ENCODE measurements around the gene VASH1. TPM values are rescaled to one million over a fixed set of nuclear protein-coding genes. Genes with fewer than 3 reads are reported as not detected.
A peak's percentile ranks its signal among the peaks of the same experiment; 100 is the strongest.

The VASH1 gene
- total and polyA plus RNA-seq, 2 of the 13 experiments (the other 11 are each of a cell fraction or from before 2014, with no cell fraction given): 0.11 to 0.24 TPM

GRCh38 chr14:76812422-76813383 lies 51.4 kb downstream of the VASH1 start, which contains the start of gene ANGEL1 (continued):
- TF ChIP-seq TOPORS (CRISPR knock-in tag; IDR thresholded peaks at IDR 0.05) (peak; percentile 58; the same call in 1 of the 2 replicates), REXO4 (CRISPR knock-in tag; IDR thresholded peaks at IDR 0.05; ENCODE audit: borderline replicate concordance) (no peak), NCOA2 (CRISPR knock-in tag; IDR thresholded peaks at IDR 0.05) (no peak), SP140L (CRISPR knock-in tag; IDR thresholded peaks at IDR 0.05; ENCODE audit: borderline replicate concordance) (0 out of 2 replicates have a peak, but pooled peaks have one; percentile 5), ZKSCAN5 (CRISPR knock-in tag; IDR thresholded peaks at IDR 0.05) (no peak), KIAA2018 (CRISPR knock-in tag; IDR thresholded peaks at IDR 0.05; ENCODE audit: borderline replicate concordance) (peak; percentile 51; the same call in 1 of the 2 replicates), THAP7 (CRISPR knock-in tag; IDR thresholded peaks at IDR 0.05) (peak; percentile 98), NFE2 (CRISPR knock-in tag; IDR thresholded peaks at IDR 0.05) (no peak), MBD4 (IDR thresholded peaks at IDR 0.05; ENCODE audit: borderline replicate concordance, low read length) (no peak), ZBTB3 (CRISPR knock-in tag; IDR thresholded peaks at IDR 0.05; ENCODE audit: borderline replicate concordance, low read depth) (peak; percentile 50; the same call in 1 of the 2 replicates), ZNF263 (CRISPR knock-in tag; IDR thresholded peaks at IDR 0.05) (peak; percentile 97), MED1 (CRISPR knock-in tag; IDR thresholded peaks at IDR 0.05) (peak; percentile 55; the same call in 1 of the 2 replicates), SMARCC2 (IDR thresholded peaks at IDR 0.05) (no peak)
- TF ChIP-seq, protein P1, sequence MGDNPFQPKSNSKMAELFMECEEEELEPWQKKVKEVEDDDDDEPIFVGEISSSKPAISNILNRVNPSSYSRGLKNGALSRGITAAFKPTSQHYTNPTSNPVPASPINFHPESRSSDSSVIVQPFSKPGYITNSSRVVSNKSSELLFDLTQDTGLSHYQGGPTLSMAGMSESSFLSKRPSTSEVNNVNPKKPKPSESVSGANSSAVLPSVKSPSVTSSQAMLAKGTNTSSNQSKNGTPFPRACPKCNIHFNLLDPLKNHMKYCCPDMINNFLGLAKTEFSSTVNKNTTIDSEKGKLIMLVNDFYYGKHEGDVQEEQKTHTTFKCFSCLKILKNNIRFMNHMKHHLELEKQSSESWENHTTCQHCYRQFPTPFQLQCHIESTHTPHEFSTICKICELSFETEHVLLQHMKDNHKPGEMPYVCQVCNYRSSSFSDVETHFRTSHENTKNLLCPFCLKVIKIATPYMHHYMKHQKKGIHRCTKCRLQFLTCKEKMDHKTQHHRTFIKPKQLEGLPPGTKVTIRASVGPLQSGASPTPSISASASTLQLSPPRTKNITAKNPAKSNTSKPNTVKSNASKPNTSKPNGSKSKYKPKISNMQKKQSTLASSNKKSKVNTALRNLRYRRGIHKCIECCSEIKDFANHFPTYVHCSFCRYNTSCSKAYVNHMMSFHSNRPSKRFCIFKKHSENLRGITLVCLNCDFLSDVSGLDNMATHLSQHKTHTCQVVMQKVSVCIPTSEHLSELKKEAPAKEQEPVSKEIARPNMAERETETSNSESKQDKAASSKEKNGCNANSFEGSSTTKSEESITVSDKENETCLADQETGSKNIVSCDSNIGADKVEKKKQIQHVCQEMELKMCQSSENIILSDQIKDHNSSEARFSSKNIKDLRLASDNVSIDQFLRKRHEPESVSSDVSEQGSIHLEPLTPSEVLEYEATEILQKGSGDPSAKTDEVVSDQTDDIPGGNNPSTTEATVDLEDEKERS (CRISPR knock-in tag; IDR thresholded peaks at IDR 0.05): no peak
